ENCODE measurements around the gene ZNF236. TPM values are rescaled to one million over a fixed set of nuclear protein-coding genes. Genes with fewer than 3 reads are reported as not detected.
"Not testable (repeated sequence)": the region's sequence is repeated elsewhere in the genome, so short reads cannot be mapped to it uniquely, and the experiment has no call there.

Gene ZNF236
- 13.6 and 21.2 TPM in 2 replicates for total RNA-seq (ENCODE audit: low replicate concordance)

- peak; percentile 70 for DNase-seq (ENCODE audit: low read depth)
- H3K4me3 ChIP-seq (ENCODE audit: low read depth, low read length) = peak within 1 kb of the TSS; percentile 95
- no peak for TF ChIP-seq CTCF (IDR thresholded peaks at IDR 0.05; ENCODE audit: insufficient read depth, low read length)
Measured at GRCh38 chr18:76822506-76823160, at the start of gene ZNF236. Gene ZNF236, plus strand, starts transcription at chr18:76822557. Its CDS starts 51 bp downstream, at chr18:76822608.

- no peak for TF ChIP-seq CTCF (IDR thresholded peaks at IDR 0.05; ENCODE audit: insufficient read depth, low read length)
- no peak for DNase-seq (ENCODE audit: low read depth)
- no peak overlapping the region for H3K4me3 ChIP-seq (ENCODE audit: low read depth, low read length)
Measured at GRCh38 chr18:76772665-76773064, 49.7 kb upstream of the ZNF236 start.

GRCh38 chr18:76777036-76777435 lies 45.3 kb upstream of the ZNF236 start:
- not testable (repeated sequence) for H3K4me3 ChIP-seq (ENCODE audit: low read depth, low read length); DNase-seq (ENCODE audit: low read depth)

- TF ChIP-seq CTCF (IDR thresholded peaks at IDR 0.05; ENCODE audit: insufficient read depth, low read length) = no peak
- DNase-seq (ENCODE audit: low read depth) = no peak
Measured at GRCh38 chr18:76783786-76784484, 38.4 kb upstream of the ZNF236 start.

GRCh38 chr18:76785872-76786271 lies 36.5 kb upstream of the ZNF236 start:
- no peak overlapping the region for H3K4me3 ChIP-seq (ENCODE audit: low read depth, low read length)
- no peak for TF ChIP-seq CTCF (IDR thresholded peaks at IDR 0.05; ENCODE audit: insufficient read depth, low read length)
- DNase-seq (ENCODE audit: low read depth) = no peak

More at GRCh38 chr18:76783786-76784484, 38.4 kb upstream of the ZNF236 start:
- H3K4me3 ChIP-seq (ENCODE audit: low read depth, low read length) = no peak overlapping the region

- H3K4me3 ChIP-seq (ENCODE audit: low read depth, low read length) = no peak overlapping the region
- TF ChIP-seq CTCF (IDR thresholded peaks at IDR 0.05; ENCODE audit: insufficient read depth, low read length) = no peak
- DNase-seq (ENCODE audit: low read depth) = no peak
Measured at GRCh38 chr18:76788571-76789317, 33.6 kb upstream of the ZNF236 start.

- no peak for DNase-seq (ENCODE audit: low read depth)
- no peak overlapping the region for H3K4me3 ChIP-seq (ENCODE audit: low read depth, low read length)
- TF ChIP-seq CTCF (IDR thresholded peaks at IDR 0.05; ENCODE audit: insufficient read depth, low read length) = no peak
Measured at GRCh38 chr18:76791106-76791505, 31.3 kb upstream of the ZNF236 start.

Data from fibroblast of the aortic adventitia (primary cell).